NCI-H1436 treated with DMSO at 0.1 percent for 48 hours (cell line): ENCODE data around the gene SHD.
"Not testable (repeated sequence)": the region's sequence is repeated elsewhere in the genome, so short reads cannot be mapped to it uniquely, and the experiment has no call there.

Source experiments
- DNase-seq: peaks from one replicate; lab custom pipeline; 2025; lab: John Stamatoyannopoulos, UW

The SHD gene

GRCh38 chr19:4327252-4327876 lies 48.3 kb downstream of the SHD start:
- no peak for DNase-seq

GRCh38 chr19:4327877-4328242 lies 48.8 kb downstream of the SHD start:
- no peak for DNase-seq

- peak; percentile 59 for DNase-seq
Measured at GRCh38 chr19:4328243-4328990, 49.4 kb downstream of the SHD start.

- DNase-seq, result not testable (repeated sequence)
Measured at GRCh38 chr19:4328991-4329681, 50.1 kb downstream of the SHD start.

GRCh38 chr19:4329858-4330257 lies 50.8 kb downstream of the SHD start:
- no peak for DNase-seq

- DNase-seq, result no peak
Measured at GRCh38 chr19:4334929-4335570, 56.0 kb downstream of the SHD start.

GRCh38 chr19:4337906-4338440 lies 58.9 kb downstream of the SHD start:
- DNase-seq, result no peak

GRCh38 chr19:4338441-4339355 lies 59.6 kb downstream of the SHD start, which contains the start of gene STAP2:
TSS of gene STAP2 (minus strand) at chr19:4338827. CDS start at chr19:4338753, 74 bp downstream.
- no peak for DNase-seq
